ENCODE measurements around the gene IL11. TPM values are rescaled to one million over a fixed set of nuclear protein-coding genes. Genes with fewer than 3 reads are reported as not detected.
A peak's percentile ranks its signal among the peaks of the same experiment; 100 is the strongest.

Gene IL11
- total RNA-seq, 1 experiment from 2014 or later = 1.8 TPM

GRCh38 chr19:55341171-55341588 lies 29.1 kb downstream of the IL11 start:
- Mint-ChIP-seq H3K4me1 (peaks cover 23% of the 10 kb centered on the region), H3K27me3 (ENCODE audit: low read depth) (peaks cover 17% of the 10 kb centered on the region), H3K36me3 (peaks cover 28% of the 10 kb centered on the region), H3K4me3 (peak overlapping the region; percentile 83), H3K9me3 (no peaks in the 10 kb centered on the region), H3K27ac (peak overlapping the region; percentile 90)
- ATAC-seq (peak; percentile 3), DNase-seq (ENCODE audit: low spot score) (peak; percentile 83)
- TF ChIP-seq NR3C1 (CRISPR knock-in tag; conservative IDR thresholded peaks at IDR 0.05; ENCODE audit: low read depth) (no peak), ZNF317 (CRISPR knock-in tag; IDR thresholded peaks at IDR 0.05; ENCODE audit: borderline replicate concordance, low read depth) (no peak), SMAD3 (CRISPR knock-in tag; IDR thresholded peaks at IDR 0.05; ENCODE audit: borderline replicate concordance) (no peak)
- CTCF ChIA-PET = interaction anchor here (0.5 to 2.2 kb wide), 12 partner anchors 15 to 811 kb away, joined by 3 to 10 read pairs (median 4); partner anchors contain the start of genes DNAAF3, IL11 and TMEM238
- POLR2A ChIA-PET = interaction anchor here (1.0 to 1.8 kb wide), 6 partner anchors 8 to 58 kb away, joined by 3 to 6 read pairs (median 4); partner anchors contain the start of gene TMEM238

GRCh38 chr19:55340784-55341147 lies 29.5 kb downstream of the IL11 start:
- Mint-ChIP-seq H3K4me1 (peaks cover 23% of the 10 kb centered on the region), H3K4me3 (peak overlapping the region; percentile 83), H3K27me3 (ENCODE audit: low read depth) (peaks cover 18% of the 10 kb centered on the region), H3K36me3 (peaks cover 28% of the 10 kb centered on the region), H3K27ac (0 out of 2 replicates have a peak overlapping the region, but pooled peaks have one; percentile 85), H3K9me3 (no peaks in the 10 kb centered on the region)
- TF ChIP-seq ATF2 (CRISPR knock-in tag; IDR thresholded peaks at IDR 0.05; ENCODE audit: borderline replicate concordance, low read depth) (no peak), ZBTB21 (CRISPR knock-in tag; IDR thresholded peaks at IDR 0.05; ENCODE audit: borderline replicate concordance) (0 out of 2 replicates have a peak, but pooled peaks have one; percentile 52), ZNF423 (CRISPR knock-in tag; IDR thresholded peaks at IDR 0.05) (peak; percentile 95)
- ChIA-PET CTCF (interaction anchor here (0.5 to 2.2 kb wide), 10 partner anchors 16 to 811 kb away, joined by 3 to 10 read pairs (median 5); partner anchors contain the start of genes IL11 and TMEM238), POLR2A (interaction anchor here (0.6 to 1.8 kb wide), 7 partner anchors 8 to 67 kb away, joined by 3 to 6 read pairs (median 5); partner anchors contain the start of genes TMEM238 and UBE2S)
- ATAC-seq (no peak), DNase-seq (ENCODE audit: low spot score) (peak; percentile 47)

- ATAC-seq (no peak), DNase-seq (ENCODE audit: low spot score) (no peak)
- H3K36me3 Mint-ChIP-seq = peaks cover 28% of the 10 kb centered on the region
- peak overlapping the region; percentile 83 for H3K4me3 Mint-ChIP-seq
- POLR2A ChIA-PET = interaction anchor here (0.6 to 2.1 kb wide), 26 partner anchors 9 to 1359 kb away, joined by 3 to 28 read pairs (median 4); partner anchors contain the start of genes COX6B2, FIZ1, HSPBP1 and ISOC2
- peak overlapping the region; percentile 91 for H3K27ac Mint-ChIP-seq
- H3K27me3 Mint-ChIP-seq (ENCODE audit: low read depth) = peaks cover 24% of the 10 kb centered on the region
- H3K9me3 Mint-ChIP-seq = no peaks in the 10 kb centered on the region
- peaks cover 18% of the 10 kb centered on the region for H3K4me1 Mint-ChIP-seq
- TF ChIP-seq USF1 (CRISPR knock-in tag; IDR thresholded peaks at IDR 0.05) (0 out of 2 replicates have a peak, but pooled peaks have one; percentile 18), SMAD4 (CRISPR knock-in tag; IDR thresholded peaks at IDR 0.05) (no peak), OVOL2 (CRISPR knock-in tag; IDR thresholded peaks at IDR 0.05; ENCODE audit: borderline replicate concordance) (no peak), PRRX2 (CRISPR knock-in tag; IDR thresholded peaks at IDR 0.05) (no peak)
- CTCF ChIA-PET = interaction anchor here (0.6 to 2.4 kb wide), 34 partner anchors 9 to 1322 kb away, joined by 3 to 35 read pairs (median 4); partner anchors contain the start of genes COX6B2, DNAAF3, HSPBP1 and PPP1R12C
Measured at GRCh38 chr19:55339889-55340783, 30.1 kb downstream of the IL11 start.

GRCh38 chr19:55339105-55339888 lies 31.0 kb downstream of the IL11 start, which contains the start of gene KMT5C:
Gene KMT5C, plus strand, starts transcription at chr19:55339876. Its CDS starts 2,061 bp downstream, at chr19:55341937.
- DNase-seq (ENCODE audit: low spot score) (peak; percentile 100), ATAC-seq (peak; percentile 89)
- H3K27ac Mint-ChIP-seq = peak within 1 kb of the TSS; percentile 100
- POLR2A ChIA-PET = interaction anchor here (0.7 to 2.1 kb wide), 30 partner anchors 10 to 1359 kb away, joined by 3 to 28 read pairs (median 4); partner anchors contain the start of genes COX6B2, FIZ1, HSPBP1 and ISOC2
- peaks cover 26% of the 10 kb centered on the region for H3K27me3 Mint-ChIP-seq (ENCODE audit: low read depth)
- CTCF ChIA-PET = interaction anchor here (0.6 to 2.4 kb wide), 32 partner anchors 9 to 1321 kb away, joined by 3 to 35 read pairs (median 4); partner anchors contain the start of genes COX6B2, DNAAF3, HSPBP1 and PPP1R12C
- H3K36me3 Mint-ChIP-seq = peaks cover 21% of the 10 kb centered on the region
- H3K4me3 Mint-ChIP-seq = peak within 1 kb of the TSS; percentile 83
- peaks cover 13% of the 10 kb centered on the region for H3K4me1 Mint-ChIP-seq
- no peaks in the 10 kb centered on the region for H3K9me3 Mint-ChIP-seq
- no peak for TF ChIP-seq ZNF219 (CRISPR knock-in tag; IDR thresholded peaks at IDR 0.05; ENCODE audit: borderline replicate concordance)
- no peak for TF ChIP-seq E2F4 (CRISPR knock-in tag; IDR thresholded peaks at IDR 0.05; ENCODE audit: borderline replicate concordance, low read depth)
- TF ChIP-seq ZMAT4 (CRISPR knock-in tag; IDR thresholded peaks at IDR 0.05) = no peak
- no peak for TF ChIP-seq PREB (CRISPR knock-in tag; IDR thresholded peaks at IDR 0.05; ENCODE audit: borderline replicate concordance)
- TF ChIP-seq NFE2L1 (CRISPR knock-in tag; IDR thresholded peaks at IDR 0.05) = no peak

Data from WTC11 (cell line).